D721Med (cell line): ENCODE measurements around the gene SIK3.

Experiments
- DNase-seq: peaks from one replicate; pipeline ENCODE4 v3.0.0; 2011; ENCODE audit warnings: low spot score; ENCODE audit not compliant: insufficient read length
- FAIRE-seq: peaks from 2 replicates; lab custom pipeline; 2011; peaks lifted over from hg19 to GRCh38; lab: Jason Lieb, UNC
- TF ChIP-seq, protein P1 (sequence below): IDR thresholded peaks from 2 replicates; pipeline ENCODE4 v1.5.1; 2012; ENCODE audit warnings: mild to moderate bottlenecking, control low read depth; ENCODE audit not compliant: insufficient read depth; ENCODE audit errors: missing control alignments

The SIK3 gene

DNA sequence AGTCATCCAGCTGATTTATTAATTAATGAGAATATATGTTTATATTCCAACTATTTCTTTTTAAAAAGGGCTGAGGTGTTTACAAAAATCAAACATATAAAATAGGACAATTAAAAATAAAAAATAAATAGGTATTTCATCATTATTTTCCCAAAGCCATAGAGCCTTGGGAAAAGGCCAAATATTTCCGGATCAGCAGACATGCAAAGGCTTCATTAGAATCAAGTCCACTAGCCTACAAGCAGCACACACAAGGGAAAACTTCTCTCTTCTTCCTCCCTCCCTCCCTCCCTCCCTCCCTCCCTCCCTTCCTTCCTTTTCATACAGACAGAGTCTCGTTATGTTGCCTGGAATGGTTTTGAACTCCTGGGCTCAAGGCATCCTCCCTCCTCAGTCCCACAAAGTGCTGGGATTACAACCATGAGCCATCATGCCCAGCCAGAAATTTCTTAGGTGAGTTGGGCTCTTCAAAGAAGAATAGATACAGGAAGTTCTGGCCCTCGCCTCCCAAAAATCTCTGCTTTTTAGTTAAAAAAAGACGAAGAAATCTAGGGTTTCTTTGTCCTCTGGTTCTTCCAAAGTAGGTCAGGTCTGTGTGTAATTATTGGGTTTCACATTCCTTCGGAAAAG, 121.2 kb downstream of the SIK3 start:
- DNase-seq (no peak), FAIRE-seq (no peak)
- TF ChIP-seq, protein P1, sequence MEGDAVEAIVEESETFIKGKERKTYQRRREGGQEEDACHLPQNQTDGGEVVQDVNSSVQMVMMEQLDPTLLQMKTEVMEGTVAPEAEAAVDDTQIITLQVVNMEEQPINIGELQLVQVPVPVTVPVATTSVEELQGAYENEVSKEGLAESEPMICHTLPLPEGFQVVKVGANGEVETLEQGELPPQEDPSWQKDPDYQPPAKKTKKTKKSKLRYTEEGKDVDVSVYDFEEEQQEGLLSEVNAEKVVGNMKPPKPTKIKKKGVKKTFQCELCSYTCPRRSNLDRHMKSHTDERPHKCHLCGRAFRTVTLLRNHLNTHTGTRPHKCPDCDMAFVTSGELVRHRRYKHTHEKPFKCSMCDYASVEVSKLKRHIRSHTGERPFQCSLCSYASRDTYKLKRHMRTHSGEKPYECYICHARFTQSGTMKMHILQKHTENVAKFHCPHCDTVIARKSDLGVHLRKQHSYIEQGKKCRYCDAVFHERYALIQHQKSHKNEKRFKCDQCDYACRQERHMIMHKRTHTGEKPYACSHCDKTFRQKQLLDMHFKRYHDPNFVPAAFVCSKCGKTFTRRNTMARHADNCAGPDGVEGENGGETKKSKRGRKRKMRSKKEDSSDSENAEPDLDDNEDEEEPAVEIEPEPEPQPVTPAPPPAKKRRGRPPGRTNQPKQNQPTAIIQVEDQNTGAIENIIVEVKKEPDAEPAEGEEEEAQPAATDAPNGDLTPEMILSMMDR: no peak

DNA sequence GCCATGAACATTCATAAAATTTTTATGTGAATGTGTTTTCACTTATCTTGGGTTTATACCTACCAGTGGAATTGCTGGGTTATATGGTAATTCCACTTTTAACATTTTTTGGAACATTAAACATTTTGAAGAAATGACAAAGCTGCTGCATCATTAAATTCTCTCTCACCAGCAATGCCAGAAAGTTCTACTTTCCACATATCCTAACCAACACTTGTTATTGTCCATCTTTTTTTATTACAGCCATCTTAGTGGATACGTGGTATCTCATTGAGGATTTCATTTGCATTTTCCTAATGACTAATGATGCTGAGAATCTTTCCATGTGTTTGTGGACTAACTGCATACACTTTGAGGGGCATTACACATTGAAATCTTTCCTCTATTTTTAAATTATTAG, 122.6 kb downstream of the SIK3 start:
- DNase-seq (no peak), FAIRE-seq (no peak)
- TF ChIP-seq, protein P1: no peak

DNA sequence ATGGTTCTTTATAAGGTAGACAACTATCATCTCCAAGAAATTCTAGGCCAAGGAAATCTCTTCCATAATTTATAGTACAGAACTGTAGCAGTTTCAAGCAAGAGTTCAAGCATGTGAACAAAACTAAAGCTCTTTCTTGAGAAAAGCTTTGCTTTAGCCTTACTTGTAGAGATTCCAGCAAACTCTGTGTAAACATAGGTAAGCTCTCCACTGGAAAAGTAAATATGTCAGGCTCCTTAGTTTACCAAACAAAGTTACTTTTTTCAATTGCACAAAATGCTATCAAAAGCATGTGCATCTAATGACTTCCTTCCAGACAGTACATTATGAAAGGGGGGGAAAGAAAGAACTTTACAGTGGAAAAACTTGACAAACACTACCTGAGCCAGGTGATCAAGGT, 125.0 kb downstream of the SIK3 start:
- FAIRE-seq: no peak
- DNase-seq: no peak
- TF ChIP-seq, protein P1: no peak

DNA sequence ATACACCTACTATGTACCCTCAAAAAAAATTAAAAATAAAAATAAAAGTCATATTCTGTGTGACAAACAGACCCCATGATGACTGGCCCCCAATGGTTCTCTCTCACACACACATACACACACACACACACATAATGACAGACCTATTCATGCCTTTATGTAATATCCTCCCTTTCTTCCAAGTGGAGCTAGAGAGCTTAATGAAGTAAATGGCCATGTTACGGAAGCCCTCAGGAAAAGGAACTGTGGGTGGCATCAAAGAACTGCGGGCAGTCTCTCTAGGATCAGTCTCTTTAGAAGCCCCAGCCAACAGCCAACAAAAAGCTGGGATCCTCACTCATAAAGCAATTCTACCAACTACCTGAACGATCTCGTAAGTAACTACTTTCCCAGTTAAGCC, 125.5 kb downstream of the SIK3 start:
- FAIRE-seq (no peak), DNase-seq (no peak)
- TF ChIP-seq, protein P1: no peak

DNA sequence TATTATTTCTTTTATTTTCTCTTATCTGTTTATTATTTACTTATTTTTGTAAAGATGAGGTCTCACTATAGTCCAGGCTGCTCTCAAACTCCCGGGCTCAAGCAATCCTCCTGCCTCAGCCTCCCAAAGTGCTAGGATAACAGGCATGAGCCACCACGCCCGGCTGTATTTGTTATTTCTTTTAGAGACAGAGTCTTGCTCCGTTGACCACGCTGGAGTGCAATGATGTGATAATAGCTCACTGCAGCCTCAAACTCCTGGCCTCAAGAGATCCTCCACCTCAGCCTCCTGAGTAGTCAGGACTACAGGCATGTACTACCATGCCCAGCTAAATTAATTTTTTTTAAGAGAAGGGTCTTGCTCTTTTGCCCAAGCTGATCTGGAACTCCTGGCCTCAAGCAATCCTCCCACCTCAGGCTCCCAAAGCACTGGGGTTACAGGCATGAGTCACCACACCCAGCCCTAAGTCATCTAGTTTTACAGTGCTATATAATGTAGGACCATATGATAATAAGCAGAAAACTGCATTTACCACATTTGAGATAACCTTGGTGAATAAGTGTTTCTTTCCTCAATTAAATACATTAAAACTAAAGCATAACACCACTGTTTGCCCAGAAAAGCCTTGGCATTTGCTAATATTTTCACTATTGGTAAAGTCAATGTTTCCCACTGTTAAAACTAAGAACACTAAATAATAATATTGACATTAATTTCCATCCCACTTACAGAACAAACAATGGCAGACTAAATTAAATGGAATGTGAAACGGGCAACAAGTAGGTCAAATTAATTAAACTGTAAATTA, 127.5 kb downstream of the SIK3 start:
- TF ChIP-seq, protein P1: no peak
- DNase-seq: no peak
- FAIRE-seq: no peak

DNA sequence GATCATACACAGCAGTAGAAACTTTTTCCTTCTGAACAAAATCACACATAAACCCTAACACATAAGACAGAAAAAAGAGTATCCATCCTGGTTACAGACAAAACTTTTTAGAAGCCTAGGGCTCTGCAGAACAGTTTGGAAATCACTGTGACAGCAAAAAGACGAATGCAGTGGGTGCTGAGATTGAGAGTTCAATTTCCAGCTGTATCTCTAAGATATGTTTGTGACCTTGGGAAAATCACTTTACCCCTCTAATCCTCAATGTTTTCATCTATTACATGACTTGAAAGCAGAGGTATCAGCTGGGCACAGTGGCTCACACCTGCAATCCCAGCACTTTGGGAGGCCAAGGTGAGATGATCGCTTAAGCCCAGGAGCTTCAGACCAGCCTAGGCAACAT, 128.5 kb downstream of the SIK3 start:
- TF ChIP-seq, protein P1: no peak
- peak; percentile 6 for FAIRE-seq
- no peak for DNase-seq

DNA sequence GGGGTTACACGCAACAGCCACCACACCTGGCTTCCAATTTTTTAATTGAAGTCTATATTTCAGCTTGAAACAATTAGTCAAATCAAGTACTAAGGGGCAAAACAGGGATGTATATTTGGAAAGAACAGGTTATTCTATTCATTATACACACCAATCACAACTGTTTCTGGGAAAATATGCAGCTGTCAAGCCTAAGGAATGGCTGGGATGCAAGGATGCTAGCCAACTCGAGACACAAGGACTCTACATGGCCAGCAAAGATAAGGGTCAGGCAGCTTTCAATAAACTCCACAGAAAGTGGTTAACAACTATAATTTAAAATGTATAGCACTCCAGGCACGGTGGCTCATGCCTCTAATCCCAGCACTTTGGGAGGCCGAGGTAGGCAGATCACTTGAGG, 134.0 kb downstream of the SIK3 start:
- FAIRE-seq: no peak
- DNase-seq: no peak
- TF ChIP-seq, protein P1: no peak
